DMS79 treated with DMSO at 0.1 percent for 48 hours (cell line): ENCODE measurements around the gene SECTM1.

Source experiments
- DNase-seq: peaks from one replicate; lab custom pipeline; 2025; lab: John Stamatoyannopoulos, UW

The SECTM1 gene

DNA sequence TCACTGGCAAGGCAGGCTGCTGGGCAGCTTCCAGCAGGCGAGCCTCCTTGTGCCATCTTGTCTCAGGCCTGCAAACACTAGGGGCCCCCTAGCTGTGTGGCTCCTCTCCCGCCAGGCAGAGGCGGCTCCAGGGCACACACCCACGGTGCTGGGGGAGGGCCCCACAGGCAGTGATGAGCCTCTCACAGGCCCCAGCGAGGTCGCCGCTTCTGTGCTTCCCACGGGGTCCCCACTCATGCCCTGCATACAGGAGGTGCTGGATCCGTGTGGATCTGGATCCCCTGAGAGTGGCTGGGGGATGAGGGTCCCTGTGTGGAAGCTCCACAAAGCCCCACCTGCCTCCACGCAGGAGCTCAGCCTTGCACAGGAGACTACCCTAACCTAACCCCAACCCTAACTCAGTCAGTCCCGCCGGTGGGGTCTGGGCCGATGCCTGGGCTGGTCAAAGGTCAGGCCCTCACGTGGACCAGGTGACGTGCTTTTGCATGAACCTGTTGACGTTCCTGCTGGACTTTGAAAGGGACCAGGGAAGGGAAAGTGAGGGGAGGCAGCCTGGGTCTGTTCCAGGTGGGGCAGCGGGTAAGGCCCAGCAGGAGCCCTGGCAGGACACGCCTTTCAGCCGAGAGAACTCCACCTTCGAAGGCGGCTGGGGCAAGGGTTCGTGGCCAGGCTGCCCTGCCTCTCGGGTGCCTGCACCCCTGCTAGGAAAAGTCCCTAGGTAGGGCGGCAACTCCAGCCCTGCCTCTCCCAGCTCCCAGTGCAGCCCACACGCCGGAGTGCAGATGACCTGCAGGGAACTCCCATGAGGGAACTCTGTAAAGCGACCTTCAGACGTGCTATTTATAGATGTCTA is 5.2 kb downstream of the SECTM1 start:
- no peak for DNase-seq

DNA sequence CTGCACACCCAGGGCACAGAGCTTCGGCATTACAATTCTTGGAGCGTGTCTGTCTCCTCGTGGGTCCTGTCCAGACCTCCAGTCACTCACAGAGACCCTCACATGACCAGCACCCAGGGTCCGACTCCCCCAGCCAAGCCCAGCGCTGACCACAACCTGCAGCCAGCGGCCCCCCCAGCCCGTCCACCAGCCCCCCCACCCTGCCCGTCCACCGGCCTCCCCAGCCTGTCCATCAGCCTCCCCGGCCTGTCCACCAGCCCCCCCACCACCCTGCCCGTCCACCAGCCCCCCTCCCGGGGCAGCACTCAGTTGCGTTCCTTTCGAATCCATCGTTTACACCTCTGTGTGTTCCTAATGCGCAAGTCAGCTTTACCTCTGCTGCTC is 5.8 kb downstream of the SECTM1 start:
- no peak for DNase-seq

DNA sequence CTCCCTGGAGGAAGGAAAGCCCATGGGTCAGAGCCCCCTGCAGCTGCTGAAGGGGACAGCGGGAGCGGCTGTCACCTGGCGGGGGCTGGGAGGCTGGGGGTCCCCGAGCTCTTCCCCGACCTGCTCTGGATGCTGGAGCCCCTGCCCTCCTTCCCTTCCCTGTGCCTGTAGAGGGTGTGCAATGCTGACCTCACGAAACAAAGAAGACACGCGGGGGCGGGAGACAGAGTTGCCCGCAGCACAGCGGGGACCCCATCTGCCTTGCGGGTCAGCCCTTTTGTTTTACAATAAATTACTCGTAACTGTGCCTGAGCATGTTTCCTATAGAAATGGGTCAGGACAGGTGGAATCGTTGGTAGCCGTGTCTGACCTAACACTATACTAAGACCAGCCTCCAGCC is 6.3 kb downstream of the SECTM1 start:
- DNase-seq, result no peak

DNA sequence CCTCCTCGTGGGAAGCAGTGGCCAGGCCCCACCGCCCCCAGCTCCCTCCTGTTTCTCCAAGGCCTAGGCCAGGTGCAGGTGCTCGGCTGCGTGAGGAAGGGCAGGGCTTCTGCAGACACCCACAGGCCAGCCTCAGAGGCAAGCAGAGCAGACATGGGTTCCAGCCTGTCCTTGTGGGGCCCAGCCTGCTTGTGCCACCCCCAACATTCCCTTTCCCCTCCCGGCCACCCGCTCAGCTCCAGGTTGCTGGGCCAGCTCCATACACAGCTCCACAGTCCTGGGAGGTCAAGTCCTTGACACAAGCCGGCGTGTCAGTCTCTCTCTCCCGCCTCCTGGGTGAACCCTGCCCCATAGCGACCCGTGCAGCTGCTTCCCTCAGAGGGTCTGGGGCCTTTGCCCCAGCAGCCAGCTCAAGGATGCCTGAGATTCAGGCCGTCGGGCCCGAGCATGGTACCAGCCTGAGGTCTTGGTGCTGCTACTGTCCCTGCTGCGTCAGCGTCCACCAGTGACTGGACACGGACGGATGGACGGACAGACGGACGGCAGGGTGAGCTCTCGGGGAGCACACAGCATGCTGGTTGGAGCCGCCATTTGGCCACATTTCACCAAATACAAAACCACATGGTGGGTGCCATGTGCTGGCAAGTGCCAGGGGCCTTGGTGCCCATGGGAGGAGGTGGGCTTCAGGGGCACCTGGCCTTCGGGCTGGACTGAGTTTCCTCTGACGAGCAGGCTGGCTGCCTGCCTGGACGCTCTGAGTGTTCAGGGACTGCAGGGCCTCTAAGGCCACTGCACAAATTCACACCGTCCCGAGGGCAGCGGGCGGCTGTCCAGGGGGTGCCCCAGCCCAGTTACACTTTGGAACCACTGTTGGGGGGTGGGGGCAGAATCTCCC is 8.0 kb downstream of the SECTM1 start:
- no peak for DNase-seq

DNA sequence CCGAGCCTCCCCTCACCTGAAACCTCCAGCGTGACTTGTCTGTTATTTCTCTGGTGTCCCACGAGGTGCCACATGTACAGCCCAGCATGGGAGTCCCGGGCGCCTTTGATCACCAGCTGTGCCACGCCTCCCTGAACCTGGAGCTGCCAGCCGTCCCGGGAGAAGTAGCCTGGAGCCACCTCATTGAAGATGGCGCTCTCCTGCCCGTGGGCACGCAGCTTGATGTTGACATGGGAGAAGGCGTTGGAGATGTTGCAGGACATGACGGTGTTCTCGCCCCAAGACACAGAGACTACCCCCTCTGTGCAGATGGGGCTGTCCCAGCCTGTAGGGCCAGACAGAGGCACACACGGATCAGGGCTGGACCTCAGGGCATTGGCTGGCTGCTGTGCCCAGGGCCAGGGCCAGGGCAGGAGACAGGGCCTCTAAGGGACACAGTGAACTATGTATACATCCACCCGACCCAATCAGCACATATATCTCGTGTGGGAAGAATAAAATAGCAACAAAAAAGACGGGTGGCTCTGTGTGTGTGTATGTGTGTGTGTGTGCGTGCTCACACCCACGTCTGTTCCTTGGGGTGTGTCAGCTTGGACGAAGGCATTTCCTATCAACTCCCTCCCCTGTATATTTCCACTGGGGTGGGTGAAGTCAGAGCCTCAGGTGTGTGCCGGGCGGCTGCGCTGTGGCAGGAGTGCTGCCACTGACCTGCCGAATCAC is 8.8 kb downstream of the SECTM1 start:
- DNase-seq, result no peak

DNA sequence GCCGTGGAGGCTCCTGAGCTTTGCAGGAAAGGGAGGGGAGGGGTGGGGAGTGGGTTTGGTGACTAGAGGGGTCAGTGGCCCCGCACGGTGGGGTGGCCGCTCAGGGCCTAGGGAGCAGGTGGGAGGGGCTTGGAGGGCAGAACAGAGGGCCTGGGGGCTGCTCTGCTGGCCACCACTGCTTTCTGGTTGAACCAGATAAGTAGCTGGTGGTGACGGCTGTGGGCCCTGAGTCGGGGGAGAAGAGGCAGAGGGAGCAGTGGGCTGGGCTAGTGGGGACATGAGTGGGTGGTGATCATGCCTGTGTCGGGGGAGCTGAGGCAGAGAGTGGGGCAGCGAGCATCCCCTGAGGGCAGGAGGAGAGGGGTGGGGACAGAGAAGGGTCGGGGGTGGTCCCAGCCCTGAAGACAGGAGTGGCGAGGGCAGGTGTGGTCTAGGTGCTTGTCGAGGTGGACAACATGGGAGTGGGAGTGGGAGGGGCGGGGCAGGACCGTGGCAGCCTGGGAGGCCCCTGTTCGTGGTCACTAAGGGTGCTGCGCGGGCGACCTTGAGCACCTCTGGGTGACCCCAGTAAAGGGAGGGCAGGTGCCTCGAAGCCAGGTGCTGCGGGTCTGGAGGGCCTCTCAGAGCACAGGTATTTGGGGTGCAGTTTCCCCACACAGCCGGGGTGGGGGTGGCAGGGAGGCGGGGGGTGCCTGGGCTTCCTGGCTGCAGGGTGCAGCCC is 9.9 kb downstream of the SECTM1 start:
- DNase-seq, result no peak

DNA sequence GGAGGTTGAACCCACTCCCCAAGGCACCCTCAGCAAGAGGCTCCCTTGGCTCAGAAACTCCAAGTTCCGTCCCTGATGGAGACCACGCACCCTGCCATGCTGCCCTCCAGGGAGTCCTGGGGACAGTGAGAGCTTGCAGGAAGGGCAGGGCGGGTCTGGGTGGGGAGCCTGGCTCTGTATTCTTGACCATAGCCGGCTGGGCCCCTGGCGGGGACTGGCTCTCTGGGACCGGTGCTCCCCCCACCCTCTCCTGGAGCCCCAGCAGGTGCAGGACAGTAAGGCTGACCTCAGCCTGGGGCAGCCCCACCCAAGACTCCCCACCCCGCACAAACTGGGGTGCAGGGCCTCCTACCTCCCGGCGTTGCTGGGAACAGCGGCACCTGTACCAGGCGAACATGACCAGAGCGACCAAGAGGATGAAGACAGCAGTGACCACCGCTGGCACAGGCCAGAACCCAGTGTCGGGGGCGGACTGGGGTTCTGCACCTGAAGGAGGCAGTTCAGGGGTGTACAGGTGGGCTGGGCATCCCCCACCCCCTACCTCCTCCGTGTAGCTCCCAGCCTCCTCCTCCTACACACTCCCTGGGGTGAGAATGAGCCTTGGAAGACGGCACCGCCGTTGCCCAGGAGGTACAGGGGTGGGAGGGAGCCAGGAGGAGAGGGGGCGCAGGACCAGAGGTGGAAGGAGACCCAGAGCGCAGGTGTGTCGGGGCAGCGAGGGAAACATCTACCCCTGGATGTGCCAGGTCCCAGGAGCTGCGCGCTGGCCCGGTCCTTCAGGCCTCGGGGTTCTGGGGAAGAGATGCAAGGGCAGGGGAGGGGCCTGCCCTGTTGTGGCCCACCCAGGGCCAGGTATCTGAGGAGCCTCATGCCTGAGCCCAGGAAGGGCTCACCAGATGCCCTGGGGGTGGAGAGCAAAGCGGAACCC is 10.8 kb downstream of the SECTM1 start:
- DNase-seq, result no peak

DNA sequence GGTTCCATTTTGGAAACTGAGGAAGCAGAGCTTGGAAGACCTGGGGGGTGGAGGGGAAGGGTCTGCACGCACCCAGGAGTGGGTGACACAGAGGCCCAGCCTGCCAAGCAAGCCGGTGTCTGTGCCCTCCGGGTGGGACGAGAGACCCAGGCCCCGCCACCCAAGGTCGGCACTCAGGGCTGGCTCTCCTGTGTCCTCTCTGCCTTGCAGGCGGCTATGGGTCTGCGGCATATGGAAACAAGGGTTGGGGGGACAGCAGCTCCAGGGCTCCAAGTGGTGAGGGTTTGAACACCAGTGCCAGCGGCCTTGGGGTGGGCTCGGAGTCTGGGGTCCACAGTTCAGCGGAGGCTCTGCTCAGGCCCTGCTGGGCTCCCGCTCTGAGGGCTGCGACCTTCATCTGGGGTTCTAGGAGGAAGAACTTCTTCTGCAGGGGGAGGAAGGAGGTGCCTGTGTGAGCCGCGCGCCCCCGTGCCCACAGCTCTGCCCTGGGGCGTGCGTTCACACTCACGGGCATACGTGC is 11.6 kb downstream of the SECTM1 start:
- DNase-seq, result no peak

DNA sequence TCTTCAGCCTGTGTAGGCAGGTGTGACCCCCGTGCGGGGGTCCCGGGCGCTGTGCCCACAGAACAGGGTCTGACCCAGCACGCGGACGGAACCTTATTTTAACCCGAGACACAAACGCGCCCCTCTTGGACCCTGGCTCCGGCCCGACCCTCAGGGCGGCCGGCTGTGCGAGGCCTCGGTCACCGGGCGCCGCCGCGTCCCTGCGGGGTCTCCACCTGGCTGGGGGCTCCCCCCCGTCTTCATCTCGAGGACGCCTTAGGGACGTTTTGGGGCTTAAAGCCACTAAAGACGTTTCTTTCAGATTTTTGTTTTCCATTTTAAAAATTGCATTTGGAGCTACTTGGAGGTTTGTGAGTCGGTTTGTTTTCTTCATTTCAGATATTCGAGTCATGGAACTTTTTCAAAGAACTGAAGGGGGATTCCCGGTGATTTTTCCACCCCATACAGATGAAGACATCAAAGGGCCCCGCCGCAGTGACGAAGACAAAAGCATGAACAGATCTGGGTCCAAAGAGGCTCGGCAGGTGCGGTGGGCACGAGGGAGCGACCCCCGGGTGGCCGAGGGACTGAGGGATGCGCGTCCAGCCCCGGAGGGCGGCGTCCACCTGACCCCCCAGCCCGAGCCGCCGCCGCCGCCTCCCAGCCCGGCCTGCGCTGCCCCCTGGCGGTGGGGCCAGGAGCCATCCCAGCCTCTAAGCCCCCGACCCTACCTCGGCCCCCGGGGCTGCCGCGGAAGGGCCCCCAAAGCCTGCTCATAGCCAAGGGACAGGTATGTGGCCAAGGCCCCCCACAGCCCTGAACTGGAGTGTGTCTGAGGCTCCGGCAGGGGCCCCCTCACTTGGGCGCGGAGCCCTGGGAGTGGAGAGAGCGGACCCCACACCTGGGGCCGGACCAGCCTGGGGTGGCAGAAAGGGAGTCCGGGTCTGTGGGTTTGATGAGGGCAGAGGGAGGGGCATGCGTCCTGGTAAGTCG is 12.3 kb downstream of the SECTM1 start:
- DNase-seq, result no peak

DNA sequence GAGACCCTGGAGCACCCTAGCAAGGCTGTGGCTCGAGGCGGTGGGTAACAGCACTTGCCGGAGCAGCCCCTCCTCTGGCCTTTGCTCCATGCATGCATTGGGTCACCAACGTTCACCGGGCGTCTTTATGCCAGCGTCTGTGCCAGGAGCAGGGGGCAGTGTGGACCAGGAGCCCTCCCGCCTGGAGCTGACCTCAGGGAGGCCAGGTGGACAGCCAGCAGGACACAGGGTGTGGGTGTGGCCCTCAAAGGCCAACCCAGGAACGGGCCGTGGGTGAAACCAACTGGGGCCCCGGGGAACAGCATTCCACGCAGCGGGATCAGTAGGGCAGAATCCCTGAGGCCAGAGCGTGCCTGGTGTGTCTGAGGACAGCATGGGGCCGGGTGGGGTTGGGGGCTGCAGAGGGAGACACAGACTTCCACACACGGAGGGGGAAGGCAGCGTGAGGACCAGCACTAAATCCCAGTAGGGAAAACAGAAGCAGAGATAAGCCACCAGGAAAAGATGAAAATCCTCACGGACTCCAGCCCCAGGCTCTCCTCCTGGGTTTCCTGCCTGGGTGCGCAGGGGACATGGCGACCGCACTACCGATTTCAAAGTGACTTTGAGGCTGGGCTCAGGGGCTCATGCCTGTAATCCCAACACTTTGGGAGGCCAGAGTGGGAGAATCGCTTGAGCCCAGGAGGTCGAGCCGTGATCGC is 13.3 kb downstream of the SECTM1 start:
- DNase-seq, result no peak

DNA sequence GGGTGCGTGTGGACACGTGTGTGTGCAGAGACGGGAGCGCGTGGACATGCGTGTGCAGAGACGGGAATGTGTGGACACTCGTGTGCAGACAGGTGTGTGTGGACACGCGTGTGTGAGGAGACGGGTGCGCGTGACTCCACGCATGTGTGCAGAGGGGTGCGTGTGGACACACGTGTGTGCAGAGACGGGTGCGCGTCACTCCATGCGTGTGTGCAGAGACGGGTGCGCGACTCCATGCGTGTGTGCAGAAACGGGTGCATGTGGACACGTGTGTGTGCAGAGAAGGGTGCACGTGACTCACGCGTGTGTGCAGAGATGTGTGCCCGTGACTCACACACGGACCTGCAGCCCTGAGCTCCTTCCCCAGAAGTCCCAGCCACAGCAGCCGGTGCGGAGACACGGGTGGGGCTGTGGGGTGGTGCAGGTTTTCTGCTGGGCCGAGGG is 13.9 kb downstream of the SECTM1 start:
- no peak for DNase-seq

DNA sequence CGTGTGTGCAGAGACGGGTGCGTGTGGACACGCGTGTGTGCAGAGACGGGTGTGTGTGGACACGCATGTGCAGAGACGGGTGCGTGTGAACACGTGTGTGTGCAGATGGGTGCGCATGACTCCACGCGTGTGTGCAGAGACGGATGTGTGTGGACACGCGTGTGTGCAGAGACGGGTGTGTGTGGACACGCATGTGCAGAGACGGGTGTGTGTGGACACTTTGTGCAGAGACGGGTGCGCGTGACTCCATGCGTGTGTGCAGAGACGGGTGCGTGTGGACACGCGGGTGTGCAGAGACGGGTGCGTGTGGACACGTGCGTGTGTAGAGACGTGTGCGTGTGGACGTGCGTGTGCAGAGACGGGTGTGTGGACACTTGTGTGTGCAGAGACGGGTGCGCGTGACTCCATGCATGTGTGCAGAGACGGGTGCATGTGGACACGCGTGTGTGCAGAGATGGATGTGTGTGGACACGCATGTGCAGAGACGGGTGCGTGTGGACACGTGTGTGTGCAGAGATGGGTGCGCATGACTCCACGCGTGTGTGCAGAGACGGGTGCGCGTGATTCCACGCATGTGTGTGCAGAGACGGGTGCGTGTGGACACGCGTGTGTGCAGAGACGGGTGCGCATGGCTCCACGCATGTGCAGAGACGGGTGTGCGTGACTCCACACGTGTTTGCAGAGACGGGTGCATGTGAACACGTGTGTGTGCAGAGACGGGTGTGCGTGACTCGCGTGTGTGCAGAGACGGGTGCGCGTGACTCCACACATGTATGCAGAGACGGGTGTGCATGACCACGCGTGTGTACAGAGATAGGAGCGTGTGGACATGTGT is 14.6 kb downstream of the SECTM1 start:
- no peak for DNase-seq

DNA sequence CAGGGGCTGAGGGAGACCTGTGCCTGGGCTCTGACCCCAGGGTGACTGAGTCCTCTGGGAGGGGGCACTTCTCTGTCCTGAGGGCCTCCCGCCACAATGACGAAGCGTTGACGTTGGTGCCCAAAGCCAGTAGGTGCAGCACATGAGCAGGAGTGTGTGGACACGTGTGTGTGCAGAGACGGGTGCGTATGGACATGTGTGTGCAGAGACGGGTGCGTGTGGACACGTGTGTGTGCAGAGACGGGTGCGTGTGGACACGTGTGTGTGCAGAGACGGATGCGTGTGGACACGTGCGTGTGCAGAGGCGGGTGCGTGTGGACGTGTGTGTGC is 15.4 kb downstream of the SECTM1 start:
- no peak for DNase-seq

DNA sequence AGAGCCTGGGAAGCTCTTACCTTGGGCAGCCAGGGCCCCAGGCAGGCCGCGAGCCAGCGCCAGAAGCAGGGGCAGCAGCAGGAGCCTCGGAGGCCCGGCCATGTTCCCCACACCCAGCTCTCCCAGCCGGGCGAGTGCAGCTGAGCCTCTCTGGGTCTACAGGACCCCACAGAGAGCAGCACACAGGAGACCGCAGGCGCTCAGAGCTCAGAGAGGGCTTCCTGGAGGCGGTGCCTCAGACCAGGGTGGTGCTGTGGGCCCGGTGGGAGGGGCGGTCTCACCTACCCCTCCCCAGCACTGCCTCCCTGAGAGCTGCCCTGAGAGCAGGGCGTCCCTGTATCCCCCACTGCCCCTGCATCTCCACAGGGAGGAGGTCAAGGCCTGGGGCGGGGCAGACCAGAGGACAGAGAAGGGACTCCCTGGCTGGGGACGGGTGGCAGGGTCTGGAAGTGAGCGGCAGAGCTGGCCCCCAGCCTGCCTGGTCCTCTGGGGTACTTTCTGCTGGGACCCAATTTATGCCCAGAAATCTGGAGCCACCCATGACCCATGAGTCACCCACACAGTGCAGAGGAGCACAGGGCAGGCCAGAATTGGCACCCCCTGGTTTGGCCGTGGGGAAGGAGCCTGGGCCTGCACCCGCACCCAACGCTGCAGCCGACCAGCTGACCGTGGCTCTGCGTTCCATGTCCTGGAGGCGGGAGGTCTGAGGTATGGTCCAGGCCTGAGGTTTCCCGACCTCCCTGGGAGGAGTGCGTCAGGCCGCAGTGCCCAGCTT is 16.0 kb downstream of the SECTM1 start, which contains the start of gene CD7:
CD7 (minus strand) TSS at position 215 of the 775 bp plus-strand sequence; CDS start at position 102, 113 bp downstream.
- DNase-seq, result no peak

DNA sequence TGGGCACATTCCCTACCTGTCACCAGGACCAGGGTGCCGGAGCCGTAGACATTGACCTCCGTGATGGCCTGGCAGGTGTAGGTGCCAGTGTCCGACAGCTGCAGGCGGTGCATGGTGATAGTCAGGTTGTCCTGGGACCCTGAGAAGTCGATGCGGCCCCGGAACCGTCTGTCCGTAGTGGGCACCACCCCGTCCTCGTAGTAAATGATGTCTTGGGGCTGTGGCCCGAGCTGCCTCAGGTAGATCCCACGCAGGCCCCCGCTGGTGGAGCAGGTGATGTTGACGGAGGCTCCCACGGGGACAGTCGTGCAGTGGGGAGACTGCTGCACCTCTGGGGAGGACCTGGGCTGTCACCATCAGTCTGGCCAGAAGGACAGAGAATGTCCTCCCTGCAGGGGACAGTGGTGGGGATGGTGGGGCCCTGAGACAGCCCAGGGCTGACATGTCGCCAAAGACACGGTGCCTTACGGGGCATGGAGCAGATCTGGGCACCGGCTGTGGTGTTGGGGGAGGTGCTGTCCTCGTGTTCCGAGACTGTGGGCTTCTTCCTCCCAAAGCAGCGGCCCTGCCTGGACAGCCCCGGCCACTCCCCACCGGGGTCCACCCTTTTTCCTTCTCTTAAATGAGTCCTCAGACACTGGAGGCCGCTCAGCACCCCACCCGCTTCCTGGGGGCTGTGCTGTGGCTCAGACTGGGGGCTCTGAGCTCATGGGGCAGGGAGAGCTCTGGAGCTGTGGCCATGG is 16.7 kb downstream of the SECTM1 start:
- DNase-seq, result no peak

DNA sequence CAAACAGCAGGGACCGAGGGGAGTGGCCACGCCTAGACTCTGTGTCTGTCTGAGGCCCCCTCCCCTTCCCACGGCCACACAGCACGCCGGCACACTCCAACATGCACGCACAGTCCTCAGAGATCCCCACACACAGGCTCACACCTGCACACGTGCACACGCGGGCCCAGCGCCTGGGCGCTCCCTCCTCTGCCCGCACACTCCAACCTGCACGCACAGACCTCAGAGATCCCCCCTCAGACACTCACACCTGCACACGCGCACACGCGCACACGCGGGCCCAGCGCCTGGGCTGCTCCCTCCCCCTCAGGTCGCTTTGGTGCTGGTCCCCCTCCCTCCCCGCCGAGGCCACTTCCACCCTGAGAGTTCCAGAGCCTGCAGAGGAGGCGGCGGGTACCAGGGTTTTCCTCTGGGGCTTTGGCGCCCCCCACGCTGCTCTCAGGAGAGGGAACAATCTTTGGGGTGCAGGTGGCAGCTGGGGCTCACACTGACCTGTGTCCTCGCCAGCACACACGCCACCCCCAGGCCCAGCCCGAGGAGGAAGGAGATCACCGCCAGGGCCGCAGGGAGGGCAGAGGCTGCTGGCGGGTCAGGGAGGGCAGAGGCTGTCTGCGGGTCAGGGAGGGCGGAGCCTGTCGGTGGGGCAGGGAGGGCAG is 17.7 kb downstream of the SECTM1 start:
- DNase-seq, result no peak
